Natural killer cell (primary cell): ENCODE data around the gene IKZF1. TPM values are rescaled to one million over a fixed set of nuclear protein-coding genes. Genes with fewer than 3 reads are reported as not detected.

Experiments used
- ATAC-seq, 3 donors: fragments of 150-1000 bp in 2 of 3; fragments of 200-7000 bp in 1 of 3; cut with Tn5 transposase; 1 replicate in 1 of 3; 2 replicates in 2 of 3; pipeline ENCODE4 v1.10.0; 2021; ENCODE audit warnings: mild to moderate bottlenecking in 2 of 3, moderate library complexity in 2 of 3
- DNase-seq, 2 donors: peaks; one replicate each; pipeline versions ENCODE4 v3.0.0 to v3.0.0-alpha.2; 2013 to 2021; ENCODE audit warnings: mixed read lengths in 1 of 2
- H3K27ac ChIP-seq: one replicate; pipeline ENCODE4 v1.5.1; 2013; ENCODE audit warnings: mild to moderate bottlenecking, low read length
- H3K27me3 ChIP-seq: one replicate; pipeline ENCODE4 v1.6.1; 2013; ENCODE audit warnings: low read length; ENCODE audit not compliant: control insufficient read depth, insufficient read depth
- H3K36me3 ChIP-seq: one replicate; pipeline ENCODE4 v1.6.1; 2013; ENCODE audit warnings: low read length; ENCODE audit not compliant: control insufficient read depth, insufficient read depth
- H3K4me1 ChIP-seq: one replicate; pipeline ENCODE4 v1.6.1; 2013; ENCODE audit warnings: low read length; ENCODE audit not compliant: control insufficient read depth, insufficient read depth
- H3K4me3 ChIP-seq: one replicate; pipeline ENCODE4 v1.5.1; 2013; ENCODE audit warnings: low read length
- H3K9me3 ChIP-seq: one replicate; pipeline ENCODE4 v1.6.1; 2013; ENCODE audit warnings: low read length; ENCODE audit not compliant: control insufficient read depth, insufficient read depth
- H3K27ac Mint-ChIP-seq, 2 donors: one replicate each; pipeline ENCODE4 v1.8.0; 2022; ENCODE audit warnings: mild to moderate bottlenecking in 2 of 2, mixed read lengths in 2 of 2, moderate library complexity in 1 of 2
- H3K27me3 Mint-ChIP-seq, 2 donors: one replicate each; pipeline ENCODE4 v1.8.0; 2022; ENCODE audit warnings: low read depth in 2 of 2, mixed read lengths in 2 of 2
- H3K36me3 Mint-ChIP-seq: one replicate; pipeline ENCODE4 v1.8.0; 2022; ENCODE audit warnings: mixed read lengths
- H3K4me1 Mint-ChIP-seq, 2 donors: one replicate each; pipeline ENCODE4 v1.8.0; 2022; ENCODE audit warnings: mixed read lengths in 2 of 2
- H3K4me3 Mint-ChIP-seq: one replicate; pipeline ENCODE4 v1.8.0; 2022; ENCODE audit warnings: mild to moderate bottlenecking, moderate library complexity, mixed read lengths
- H3K9me3 Mint-ChIP-seq, 2 donors: one replicate each; pipeline ENCODE4 v1.8.0; 2022; ENCODE audit warnings: mixed read lengths in 2 of 2
- CTCF ChIP-seq: fragments of 200-600 bp; IDR thresholded peaks from one replicate; pipeline ENCODE4 v1.8.0; 2022; ENCODE audit warnings: antibody characterized with exemption
- WGBS: methylation state at CpG from one replicate; pipeline ENCODE4 v1.1.7; 2013; ENCODE audit warnings: missing lambda C conversion rate; ENCODE audit not compliant: insufficient coverage; 5-methylcytosine and 5-hydroxymethylcytosine counted together
- intact Hi-C: fragments of 100-400 bp; cut with micrococcal nuclease; formaldehyde crosslinking; loops from one replicate; pipeline ENCODE4 v1.14.2; 2022
- total RNA-seq, 4 donors: library from RNA; stranded (reverse); fragments of 120-200 nt in 1 of 4; gene quantifications; one replicate each; pipeline versions ENCODE4 v1.2.3 to v1.2.4, GENCODE V29; 2013 to 2022

The IKZF1 gene
- total RNA-seq, 3 donors from 2014 or later (not counting 1 experiment from before 2014, with no cell fraction given), result 294 to 391 (median 350) TPM

GRCh38 chr7:50379082-50379481 is 74.6 kb downstream of the IKZF1 start:
- Histone ChIP-seq H3K4me1 (peaks cover 14% of the 10 kb centered on the region), H3K27me3 (no peaks in the 10 kb centered on the region), H3K4me3 (no peak overlapping the region), H3K36me3 (peaks cover 83% of the 10 kb centered on the region), H3K27ac (no peak overlapping the region), H3K9me3 (no peaks in the 10 kb centered on the region)
- Mint-ChIP-seq H3K4me3 (no peak overlapping the region), H3K4me1 (peaks cover 78 to 82% of the 10 kb centered on the region in 2 donors), H3K36me3 (peaks cover 9% of the 10 kb centered on the region), H3K9me3 (no peaks in the 10 kb centered on the region), H3K27ac (peak overlapping the region in 1 of 2 donors; percentile 54), H3K27me3 (no peaks in the 10 kb centered on the region)
- intact Hi-C loops, result no loop called here
- DNase-seq (no peak), ATAC-seq (peak in 1 of 3 donors; percentile 13)
- 90% methylated on average over 10 of the region's 10 CpGs for WGBS
- no peak for TF ChIP-seq CTCF

- Mint-ChIP-seq H3K4me3 (no peak overlapping the region), H3K36me3 (peaks cover 9% of the 10 kb centered on the region), H3K9me3 (no peaks in the 10 kb centered on the region), H3K27me3 (no peaks in the 10 kb centered on the region), H3K4me1 (peaks cover 81 to 82% of the 10 kb centered on the region in 2 donors), H3K27ac (peak overlapping the region in 1 of 2 donors; percentile 54)
- WGBS, result 89% methylated on average over 1 of the region's 1 CpG
- Histone ChIP-seq H3K9me3 (no peaks in the 10 kb centered on the region), H3K36me3 (peaks cover 83% of the 10 kb centered on the region), H3K4me1 (peaks cover 14% of the 10 kb centered on the region), H3K4me3 (no peak overlapping the region), H3K27me3 (no peaks in the 10 kb centered on the region), H3K27ac (no peak overlapping the region)
- no peak for TF ChIP-seq CTCF
- intact Hi-C loops, result no loop called here
- ATAC-seq (no peak), DNase-seq (no peak)
Observed at GRCh38 chr7:50379539-50379938, 75.0 kb downstream of the IKZF1 start.

- Histone ChIP-seq H3K27me3 (no peaks in the 10 kb centered on the region), H3K36me3 (peaks cover 90% of the 10 kb centered on the region), H3K4me1 (peaks cover 12% of the 10 kb centered on the region), H3K9me3 (no peaks in the 10 kb centered on the region), H3K27ac (no peak overlapping the region), H3K4me3 (no peak overlapping the region)
- DNase-seq, result no peak
- WGBS, result 93% methylated on average over 21 of the region's 21 CpGs
- Mint-ChIP-seq H3K27me3 (no peaks in the 10 kb centered on the region), H3K27ac (peak overlapping the region in 1 of 2 donors; percentile 84), H3K9me3 (no peaks in the 10 kb centered on the region), H3K36me3 (peaks cover 9% of the 10 kb centered on the region), H3K4me1 (peaks cover 61 to 66% of the 10 kb centered on the region in 2 donors), H3K4me3 (no peak overlapping the region)
- no peak for TF ChIP-seq CTCF
- intact Hi-C loops, result no loop called here
- ATAC-seq, result no peak
Observed at GRCh38 chr7:50382455-50382854, 77.9 kb downstream of the IKZF1 start.

GRCh38 chr7:50387351-50387750 is 82.8 kb downstream of the IKZF1 start:
- H3K4me1 Mint-ChIP-seq, result peaks cover 66 to 67% of the 10 kb centered on the region in 2 donors
- no peaks in the 10 kb centered on the region for H3K9me3 Mint-ChIP-seq
- H3K4me1 ChIP-seq, result peaks cover 15% of the 10 kb centered on the region
- H3K4me3 ChIP-seq, result no peak overlapping the region
- H3K36me3 ChIP-seq, result peaks cover 94% of the 10 kb centered on the region
- no peak overlapping the region for H3K27ac ChIP-seq
- H3K27me3 Mint-ChIP-seq, result no peaks in the 10 kb centered on the region
- no peak for DNase-seq
- no peak overlapping the region for H3K4me3 Mint-ChIP-seq
- intact Hi-C loops, result no loop called here
- no peak for TF ChIP-seq CTCF
- no peaks in the 10 kb centered on the region for H3K9me3 ChIP-seq
- no peaks in the 10 kb centered on the region for H3K27me3 ChIP-seq
- 91% methylated on average over 9 of the region's 11 CpGs for WGBS
- H3K27ac Mint-ChIP-seq, result peak overlapping the region; percentile 82 to 94
- no peak for ATAC-seq
- peaks cover 20% of the 10 kb centered on the region for H3K36me3 Mint-ChIP-seq
